ENCODE measurements around the gene BCL11B. TPM values are rescaled to one million over a fixed set of nuclear protein-coding genes. Genes with fewer than 3 reads are reported as not detected.

The BCL11B gene
- total RNA-seq, 1 donor from 2014 or later = 96.0 TPM

DNA sequence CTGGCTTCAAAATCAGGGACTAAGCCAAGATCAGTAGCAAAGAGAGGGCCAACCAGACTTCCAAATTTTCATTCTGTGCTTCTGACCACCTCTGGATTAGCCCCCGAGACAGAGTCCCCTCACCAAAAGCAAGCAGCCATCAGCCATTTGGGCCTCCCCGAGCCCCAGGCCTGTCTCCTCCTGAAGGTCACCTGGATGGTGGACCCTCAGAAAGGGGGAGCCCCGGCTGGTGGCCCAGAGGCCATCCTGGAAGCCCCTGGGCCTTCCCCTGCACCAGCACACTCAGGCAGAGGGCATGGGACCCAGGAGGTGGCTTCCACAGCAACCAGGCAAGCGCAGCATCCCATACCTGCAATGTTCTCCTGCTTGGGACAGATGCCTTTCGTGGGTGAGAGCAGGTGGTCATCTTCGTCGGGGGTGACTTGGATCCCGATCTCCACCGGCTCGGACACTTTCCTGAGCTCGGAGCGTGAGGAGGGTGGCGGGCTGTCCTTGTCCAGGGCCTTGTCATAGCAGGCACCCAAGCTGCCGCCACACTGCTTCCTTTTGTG is 14.8 kb downstream of the BCL11B start:
- intact Hi-C loops (cut with micrococcal nuclease) = no loop called here

DNA sequence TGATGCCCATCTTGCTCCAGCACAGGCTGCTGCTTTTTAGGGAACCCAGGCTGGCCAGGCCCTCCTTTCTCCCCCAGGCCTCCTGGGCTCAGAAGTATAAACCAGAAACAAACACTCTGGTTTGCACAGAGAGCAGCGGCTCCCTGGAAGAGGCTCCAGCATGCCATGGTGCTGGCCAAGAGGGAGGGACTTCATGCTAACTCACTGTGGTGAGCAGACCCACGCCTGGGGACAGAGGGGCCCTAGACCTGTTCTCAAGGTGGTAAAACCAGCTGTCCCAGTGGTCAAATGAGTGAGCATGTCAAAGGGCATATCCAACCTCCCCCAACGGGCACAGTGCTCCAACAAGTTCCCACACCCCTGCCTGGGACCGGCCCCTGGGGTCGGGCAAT is 15.5 kb downstream of the BCL11B start:
- intact Hi-C loops (cut with micrococcal nuclease) = no loop called here

DNA sequence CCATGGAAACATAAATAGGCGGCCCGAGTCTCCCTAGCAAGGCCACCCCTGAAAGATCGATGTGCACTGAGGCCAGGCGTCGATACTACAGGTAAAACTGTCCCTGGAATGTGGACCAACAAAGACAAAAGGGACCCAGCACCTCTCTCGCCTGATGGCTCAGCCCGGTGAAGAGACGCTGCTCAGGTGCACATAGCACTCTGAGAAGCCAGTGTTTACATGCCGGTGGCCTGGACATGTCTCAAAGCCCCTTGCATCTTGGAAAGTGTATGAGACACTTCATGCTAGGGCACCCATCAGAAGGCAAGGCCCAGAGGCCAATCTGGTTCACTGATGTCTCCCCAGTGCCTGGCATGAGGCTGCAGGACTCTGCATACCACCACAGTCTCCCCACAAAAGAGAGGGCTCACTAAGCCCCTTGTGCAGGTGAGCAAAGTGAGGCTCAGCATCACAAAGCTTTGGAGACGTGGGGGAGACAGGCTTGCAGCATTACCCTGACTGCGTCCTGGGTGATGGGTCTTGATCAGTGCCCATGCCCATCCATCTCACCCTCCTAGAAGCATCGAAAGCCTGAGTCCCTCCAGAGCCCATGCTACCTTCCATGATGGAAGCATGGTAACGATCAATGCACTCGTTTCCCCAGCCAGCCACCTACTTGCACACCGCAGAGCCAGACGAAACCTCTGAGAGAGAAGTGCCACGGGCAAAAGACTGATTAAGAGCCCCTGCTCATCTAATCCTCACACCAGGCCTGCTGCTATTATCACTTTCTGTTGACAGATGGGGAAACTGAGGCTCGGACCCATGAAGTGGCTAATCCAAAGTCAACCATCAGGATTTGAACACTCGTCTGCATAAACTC is 16.1 kb downstream of the BCL11B start:
- intact Hi-C loops (cut with micrococcal nuclease) = no loop called here

DNA sequence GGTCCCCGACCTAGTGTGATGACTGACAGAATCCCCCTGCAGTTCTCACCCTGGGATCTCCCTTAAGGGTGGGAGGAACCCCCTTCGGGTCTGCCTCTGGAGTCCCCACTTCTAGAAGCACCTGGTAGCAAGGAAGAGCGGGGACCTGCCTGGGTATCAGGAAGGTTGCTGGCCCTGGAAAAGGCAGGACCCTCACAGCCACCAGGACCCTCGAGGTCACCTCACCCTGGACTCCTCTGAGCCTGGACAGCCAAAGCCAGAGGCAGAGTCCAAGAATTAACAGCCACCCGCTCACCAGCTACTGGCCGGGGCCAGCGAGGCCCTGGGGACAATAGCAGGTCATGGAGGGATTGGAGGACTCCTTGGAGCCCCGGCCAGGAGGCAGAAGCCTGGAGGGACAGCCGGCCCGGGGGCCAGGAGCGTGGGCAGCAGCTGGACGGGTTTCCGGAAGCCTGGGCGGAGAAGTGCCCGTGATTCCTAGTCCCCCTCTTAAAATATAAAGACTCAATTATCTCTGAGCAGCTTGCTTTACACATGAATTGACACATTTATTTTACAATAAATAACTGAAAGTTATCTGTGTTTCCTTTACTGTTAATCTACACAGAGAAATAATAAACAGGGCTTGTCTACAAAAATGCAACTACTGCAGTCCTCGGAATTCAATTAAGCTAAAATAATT is 17.5 kb downstream of the BCL11B start:
- intact Hi-C loops (cut with micrococcal nuclease) = no loop called here

DNA sequence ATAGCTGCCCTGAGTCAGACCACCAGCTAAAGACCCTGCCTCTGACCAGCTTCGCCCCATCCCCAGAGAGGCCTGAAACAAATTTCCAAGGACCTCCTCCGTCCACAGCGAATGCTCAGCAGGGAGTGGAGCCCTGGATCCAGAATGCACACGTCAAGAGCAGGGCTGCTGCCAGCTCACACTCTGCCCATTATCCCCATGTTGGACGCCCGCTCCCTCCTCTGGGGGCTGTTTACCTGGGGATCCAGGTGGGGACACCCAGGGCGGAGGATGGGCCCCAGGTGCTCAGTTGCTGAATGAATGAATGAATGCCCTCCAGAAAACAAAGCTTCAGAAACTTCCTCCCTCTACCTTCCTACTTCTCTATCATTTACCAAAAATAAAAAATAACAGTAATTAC is 18.1 kb downstream of the BCL11B start:
- intact Hi-C loops (cut with micrococcal nuclease) = loop anchor here (1.0 kb wide), 1 partner anchor 10 kb away; no protein-coding TSS in a partner anchor

DNA sequence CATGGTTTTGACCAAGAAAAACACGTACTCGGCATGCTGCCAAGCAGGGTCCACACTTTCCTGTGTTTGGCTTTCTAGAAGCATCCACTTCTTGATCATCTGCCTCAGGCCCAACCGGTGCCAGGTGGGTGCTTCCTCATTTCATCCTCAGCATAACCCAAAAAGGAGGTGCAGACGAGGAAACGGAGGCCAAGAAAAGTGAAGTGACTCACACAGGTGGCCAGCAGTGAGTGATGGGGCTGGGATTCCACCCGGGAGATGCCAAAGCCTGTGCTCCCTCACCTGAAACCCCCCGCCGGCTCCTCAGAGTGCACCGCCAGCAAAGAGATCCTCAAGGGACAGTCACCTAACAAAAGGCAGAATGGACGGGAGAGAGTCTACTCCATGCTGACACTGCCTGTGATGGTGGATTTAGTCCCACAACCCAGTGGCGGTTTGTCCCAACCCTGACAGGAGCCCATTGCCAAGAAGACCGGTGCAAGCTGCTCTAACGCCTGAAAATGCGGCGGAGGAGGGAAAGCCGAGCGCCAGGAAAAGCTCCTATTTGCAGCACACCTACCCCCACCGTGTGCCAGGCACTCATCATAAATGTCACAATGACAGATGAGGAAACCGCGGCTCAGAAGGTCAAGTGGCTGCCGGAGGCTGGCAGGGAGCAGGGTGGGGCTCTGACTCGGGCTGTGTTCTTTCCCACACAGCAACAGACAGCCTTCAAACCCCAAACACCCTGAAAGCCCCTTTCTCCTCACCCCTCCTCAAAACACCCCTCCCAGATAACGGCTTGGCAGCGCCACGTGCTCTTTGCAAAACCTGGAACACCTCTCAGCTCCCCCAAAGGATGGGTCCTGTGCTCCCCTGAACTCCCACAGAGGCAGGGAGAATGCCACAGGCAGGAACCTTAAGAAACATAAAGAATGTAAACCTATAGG is 18.8 kb downstream of the BCL11B start:
- intact Hi-C loops (cut with micrococcal nuclease) = loop anchor here (1.0 kb wide), 1 partner anchor 9 kb away; no protein-coding TSS in a partner anchor

DNA sequence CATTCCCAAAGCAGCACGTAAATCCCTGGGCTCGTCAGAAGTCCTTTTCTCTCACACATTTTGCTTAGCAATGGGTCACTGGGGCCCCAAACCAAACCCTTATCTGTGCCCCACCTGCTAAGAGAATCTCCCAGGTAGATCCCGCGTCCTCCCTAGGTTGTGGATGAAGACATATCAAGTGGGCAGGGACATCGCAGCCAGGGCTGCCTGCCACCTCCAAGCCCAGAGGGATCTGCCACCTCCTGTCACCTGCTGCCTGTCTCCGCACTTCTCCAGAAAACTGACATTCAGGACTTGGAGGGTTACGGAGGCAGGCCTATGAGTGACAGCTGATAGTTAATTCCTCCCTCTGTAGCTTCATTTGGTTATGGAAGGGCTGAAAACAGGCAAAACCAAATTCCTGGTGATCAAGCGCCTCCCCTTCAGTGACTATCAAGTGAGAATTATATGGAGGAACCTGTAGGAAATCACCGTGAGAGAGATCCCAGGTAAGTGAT is 19.5 kb downstream of the BCL11B start:
- intact Hi-C loops (cut with micrococcal nuclease) = no loop called here

DNA sequence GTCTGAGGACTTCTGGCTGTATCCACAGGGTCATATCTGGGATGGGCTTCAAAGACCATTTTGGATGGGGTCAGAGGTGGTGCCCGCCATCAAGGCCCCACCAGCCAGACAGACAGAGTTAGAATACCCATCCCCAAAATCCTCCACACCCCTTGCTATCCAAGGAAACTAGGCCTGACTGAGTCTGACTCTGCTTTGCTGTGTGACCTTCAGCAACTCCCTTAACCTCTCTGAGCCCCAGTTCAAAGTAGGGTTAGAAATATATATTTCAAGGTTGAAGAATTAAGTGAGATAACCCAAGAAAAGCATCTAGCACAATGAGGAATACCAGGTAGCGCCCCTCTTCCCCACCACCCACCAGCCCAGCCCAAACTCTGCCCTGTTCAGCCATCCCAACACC is 20.3 kb downstream of the BCL11B start:
- intact Hi-C loops (cut with micrococcal nuclease) = no loop called here

DNA sequence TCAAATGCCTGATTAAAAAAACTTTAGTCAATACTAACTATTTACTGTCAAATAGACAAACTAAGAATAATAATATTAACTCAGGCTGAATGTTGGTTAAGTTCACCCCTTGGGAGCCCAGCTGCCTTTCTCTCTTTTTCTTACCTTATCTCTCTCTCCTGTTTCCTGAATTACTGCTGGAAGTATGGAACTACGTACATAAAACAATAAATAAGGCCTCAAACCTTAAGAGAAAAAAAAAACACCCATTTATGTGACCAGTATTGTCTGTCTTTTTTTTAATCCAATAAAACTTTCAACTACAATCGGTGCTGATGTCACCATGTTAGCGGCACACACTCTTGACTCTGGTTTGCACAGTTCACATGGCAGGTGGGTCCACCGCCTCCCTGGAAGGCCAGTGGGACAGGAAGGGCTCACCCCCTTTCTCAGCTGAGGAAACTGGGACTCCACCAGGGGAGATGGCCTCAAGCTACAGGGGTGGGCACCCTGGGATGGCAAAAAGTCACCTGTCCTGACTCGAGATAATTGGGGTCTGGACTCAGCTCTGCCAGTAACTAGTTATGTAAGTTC is 21.3 kb downstream of the BCL11B start:
- intact Hi-C loops (cut with micrococcal nuclease) = loop anchor here (1.0 kb wide), 1 partner anchor 8 kb away; no protein-coding TSS in a partner anchor

DNA sequence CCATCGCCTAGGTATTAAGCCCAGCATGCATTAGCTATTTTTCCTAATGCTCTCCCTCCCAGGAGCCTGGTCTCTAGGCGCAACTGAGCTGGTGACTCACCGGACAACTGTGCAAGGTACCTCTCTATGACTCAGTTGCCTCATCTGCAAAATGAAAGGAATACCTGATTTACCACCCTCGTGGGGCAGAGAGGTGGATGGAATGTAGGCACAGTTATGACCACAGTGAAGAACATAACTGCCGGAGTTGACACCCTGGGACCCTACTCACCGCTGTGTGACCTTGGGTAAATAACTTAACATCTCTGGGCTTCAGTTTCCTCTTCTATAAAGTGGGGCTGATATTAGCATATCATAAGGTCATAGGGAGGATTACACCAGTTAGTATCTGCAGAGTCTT is 22.6 kb downstream of the BCL11B start:
- intact Hi-C loops (cut with micrococcal nuclease) = no loop called here

DNA sequence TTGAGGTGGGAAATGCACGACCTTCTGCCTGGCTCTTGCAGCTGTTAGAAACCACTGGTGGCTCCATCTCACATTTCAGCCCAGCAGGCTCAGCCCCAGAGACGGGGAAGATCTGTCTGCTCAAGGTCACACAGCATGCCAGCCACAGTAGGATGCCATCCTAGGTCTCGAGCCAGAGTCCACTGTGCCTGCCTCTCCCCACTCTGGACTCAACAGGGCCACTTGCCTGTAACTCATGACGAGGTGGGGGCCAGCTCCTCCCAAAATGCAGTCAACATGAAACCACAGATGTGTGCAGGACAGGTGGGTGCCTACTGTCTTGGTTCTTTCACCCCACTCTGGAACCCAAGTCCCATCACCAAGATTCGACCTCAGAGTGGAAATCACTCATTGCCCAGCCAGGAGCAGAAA is 23.2 kb downstream of the BCL11B start:
- intact Hi-C loops (cut with micrococcal nuclease) = loop anchor here (1.0 kb wide), 1 partner anchor 13 kb away; no protein-coding TSS in a partner anchor

DNA sequence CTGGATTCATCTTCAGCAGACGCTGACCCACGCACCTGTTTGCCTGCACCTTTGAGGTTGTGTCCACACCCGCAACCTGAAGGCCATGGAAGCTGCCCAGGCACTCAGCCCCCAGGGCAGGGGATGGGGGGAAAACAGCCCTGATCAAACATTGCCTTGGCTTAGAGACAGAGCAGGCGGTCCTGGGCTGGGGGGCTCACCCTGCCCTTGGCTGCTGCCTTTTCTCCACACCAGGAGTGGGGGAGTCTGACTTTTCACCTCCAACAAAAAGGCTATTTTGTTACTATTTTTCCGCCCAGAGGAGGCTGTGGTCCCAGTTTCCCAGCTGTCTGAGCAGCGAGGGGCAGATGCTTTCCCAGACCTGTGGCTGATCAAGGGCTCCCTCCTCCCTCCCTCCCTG is 24.2 kb downstream of the BCL11B start:
- intact Hi-C loops (cut with micrococcal nuclease) = loop anchor here (1.0 to 2.0 kb wide), 2 partner anchors 14 to 17 kb away; no protein-coding TSS in a partner anchor

DNA sequence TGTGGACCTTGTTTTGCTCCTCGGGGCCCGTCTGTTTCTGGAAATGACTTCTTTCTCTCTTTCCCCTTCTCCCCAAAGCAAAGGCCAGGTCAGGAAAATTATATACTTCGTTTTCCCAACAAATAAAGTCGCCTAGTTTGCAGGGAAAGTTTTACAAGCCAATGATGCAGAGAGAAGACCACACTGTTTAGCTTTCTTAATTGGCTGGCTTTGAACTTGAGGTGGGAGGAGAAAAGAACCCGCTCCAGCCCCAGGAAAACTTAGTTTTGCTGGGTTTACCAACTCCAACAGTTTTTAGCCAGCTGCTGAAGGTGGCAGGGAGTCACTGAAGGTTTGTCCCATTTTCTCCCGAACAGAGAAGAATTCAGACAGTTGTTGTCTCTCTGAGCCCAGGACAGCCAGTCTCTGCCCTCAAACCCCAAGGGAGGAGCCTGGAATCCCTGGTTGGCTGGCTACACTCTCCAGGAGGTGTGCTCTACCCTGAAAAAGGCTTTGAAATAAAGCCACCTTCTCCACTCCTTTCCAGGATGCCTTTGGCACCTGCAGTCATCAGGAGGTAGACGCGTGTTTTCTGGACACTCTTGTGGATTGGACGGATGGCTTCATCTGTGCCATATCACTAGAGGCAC is 24.8 kb downstream of the BCL11B start:
- intact Hi-C loops (cut with micrococcal nuclease) = loop anchor here (2.0 kb wide), 1 partner anchor 16 kb away; no protein-coding TSS in a partner anchor

DNA sequence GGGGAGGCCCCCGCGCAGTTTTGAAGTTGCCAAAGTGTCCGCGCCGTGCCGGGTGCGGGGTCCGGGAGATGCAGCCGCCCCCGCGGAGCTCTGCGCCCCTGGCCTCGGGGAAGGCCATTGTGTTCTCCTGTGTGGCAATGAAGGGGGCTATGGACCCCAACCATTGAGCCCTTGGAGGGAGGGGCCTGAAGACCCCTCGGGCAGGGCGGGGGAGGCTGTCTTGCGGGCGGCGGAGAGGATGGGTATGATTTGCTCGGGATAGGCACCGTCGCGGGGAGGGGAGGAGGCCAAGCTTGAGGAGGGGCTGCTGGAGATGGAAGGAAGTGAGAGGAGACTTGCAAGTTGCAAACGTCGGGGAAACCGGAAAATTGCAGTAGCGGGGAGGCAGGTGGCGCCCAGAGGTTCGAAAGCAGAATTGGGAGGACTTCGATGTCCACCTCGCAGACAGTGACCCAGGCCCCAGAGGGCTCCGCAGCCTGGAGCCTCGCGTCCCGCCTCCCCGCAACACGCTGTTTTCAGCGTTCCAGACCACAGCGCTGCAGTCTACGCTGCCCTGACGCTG is 25.4 kb downstream of the BCL11B start:
- intact Hi-C loops (cut with micrococcal nuclease) = loop anchor here (2.0 kb wide), 1 partner anchor 16 kb away; no protein-coding TSS in a partner anchor

DNA sequence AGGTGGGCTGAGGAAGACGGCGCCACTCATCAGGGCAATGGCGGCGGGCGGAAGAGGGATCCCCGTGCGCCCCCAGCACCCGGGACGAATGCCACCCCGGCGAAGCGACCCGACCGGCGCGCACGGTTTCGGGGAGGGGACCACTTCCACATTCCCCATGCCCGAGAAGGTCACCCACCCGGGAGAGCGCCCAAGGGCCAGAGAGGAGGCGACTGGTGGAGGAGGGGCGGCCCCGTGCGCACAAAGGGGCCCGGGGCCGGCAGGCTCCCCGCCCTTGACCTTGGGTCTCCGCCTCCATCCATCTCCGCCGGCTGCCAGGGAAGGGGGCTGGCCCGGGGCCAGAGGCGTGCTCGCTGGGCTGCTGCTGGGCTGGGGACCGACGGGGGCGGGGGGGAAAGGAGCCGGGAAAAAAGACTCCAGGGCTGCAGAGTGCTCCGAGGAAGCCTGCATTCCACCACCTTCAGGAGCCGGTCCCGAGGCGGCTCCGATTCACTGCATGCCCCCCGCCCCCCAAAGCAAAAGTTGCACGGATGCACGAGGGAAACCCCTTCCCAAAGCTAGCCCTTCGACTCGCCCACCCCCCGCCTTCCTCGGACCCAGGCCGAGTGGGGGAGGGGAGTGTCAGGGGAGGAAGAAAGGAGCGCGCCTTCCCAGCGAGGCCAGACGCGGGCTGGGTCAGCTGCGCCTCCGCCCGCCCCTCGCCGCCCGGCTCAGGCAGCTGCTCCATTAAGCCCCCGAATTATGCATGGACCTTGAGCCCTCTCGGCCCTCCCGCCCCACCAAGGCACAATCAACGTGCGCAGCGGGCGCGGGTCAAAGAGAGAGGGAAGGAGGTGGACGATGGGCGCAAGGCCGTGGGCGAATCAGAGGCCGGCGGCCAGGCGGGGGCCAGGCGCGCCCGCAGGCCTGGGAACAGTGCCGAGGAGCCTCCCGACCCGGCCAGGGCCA is 26.2 kb downstream of the BCL11B start:
- intact Hi-C loops (cut with micrococcal nuclease) = loop anchor here (2.0 kb wide), 1 partner anchor 15 kb away; no protein-coding TSS in a partner anchor

DNA sequence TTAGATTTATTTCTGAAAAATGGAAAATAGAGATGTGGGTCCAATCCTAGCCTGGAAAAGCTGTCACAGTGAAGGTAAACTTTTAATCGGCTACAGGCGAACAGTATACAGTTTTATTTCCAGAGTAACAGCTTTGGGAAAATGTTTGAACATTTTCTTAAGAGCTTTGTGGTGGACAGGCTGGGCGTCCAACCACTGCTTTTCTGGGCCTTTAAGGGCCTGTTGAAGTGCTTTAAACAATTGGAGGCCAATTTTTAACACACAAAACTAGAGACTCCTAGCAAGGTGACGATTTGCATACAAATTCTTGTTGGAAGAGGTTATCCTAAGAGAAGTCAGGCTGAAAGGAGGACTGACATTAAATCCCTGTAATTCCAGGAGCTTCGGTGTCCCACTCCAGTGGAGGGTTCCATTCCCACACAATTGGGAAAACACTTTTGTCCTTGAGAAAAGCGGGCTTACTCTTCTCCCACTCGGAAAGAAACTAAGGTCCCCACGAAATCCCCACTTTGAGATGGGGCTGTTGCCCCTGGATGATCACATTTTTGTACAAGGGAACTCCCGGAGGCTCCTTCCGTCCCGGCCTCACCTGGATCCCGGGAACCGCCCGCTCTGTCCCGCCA is 26.9 kb downstream of the BCL11B start:
- intact Hi-C loops (cut with micrococcal nuclease) = loop anchor here (1.0 kb wide), 1 partner anchor 8 kb away; no protein-coding TSS in a partner anchor

DNA sequence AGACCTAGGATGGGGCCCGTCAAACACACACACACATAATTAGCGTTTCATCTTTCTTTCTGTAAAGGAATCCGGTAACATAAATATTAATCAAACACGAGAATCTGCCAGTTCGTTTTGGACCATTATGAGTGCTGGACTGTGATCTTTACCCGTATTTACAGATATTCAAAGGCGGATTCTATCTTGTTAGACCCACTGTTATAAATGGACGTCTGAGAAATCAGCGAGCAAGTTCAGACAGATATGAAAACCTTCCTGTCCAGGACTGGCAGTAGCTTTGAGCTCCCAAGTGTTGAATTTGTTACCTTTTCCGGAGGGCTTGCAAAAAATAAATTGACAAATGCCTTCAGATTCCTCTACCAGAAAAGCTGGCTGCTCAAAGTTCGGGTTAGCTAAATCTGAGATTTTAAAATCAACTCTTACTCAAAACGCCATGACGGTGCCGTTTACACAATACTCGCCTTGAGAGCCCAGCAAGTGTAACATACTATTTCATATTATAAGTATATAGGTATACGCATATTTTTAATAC is 27.6 kb downstream of the BCL11B start:
- intact Hi-C loops (cut with micrococcal nuclease) = loop anchor here (1.0 kb wide), 1 partner anchor 9 kb away; no protein-coding TSS in a partner anchor

All from T-helper 1 cell treated with Interleukin-12 subunit alpha and Interleukin-12 subunit beta and Interleukin-4 antibody, amounts not matched to agents 30 ng/mL and 1 ng/mL, for 36 hours (primary cell).